Transverse colon (tissue), 4 donors: ENCODE measurements around the gene SLC35B2.

ENCODE experiments used
- CTCF ChIP-seq, 5 experiments: fragments of 200-600 bp in 3 of 5; fragments of 450-650 bp in 2 of 5; sonication (generic) in 3 of 5; IDR thresholded peaks; 1 replicate in 2 of 5; 2 replicates in 3 of 5; pipeline ENCODE4 v1.5.1; 2016 to 2017; ENCODE audit warnings: antibody characterized with exemption in 5 of 5, inconsistent platforms in 3 of 5, mild to moderate bottlenecking in 2 of 5, moderate library complexity in 1 of 5
- POLR2A ChIP-seq: fragments of 450-650 bp; IDR thresholded peaks from one replicate; pipeline ENCODE4 v1.6.1; 2016; ENCODE audit warnings: antibody characterized with exemption, mild to moderate bottlenecking, moderate library complexity
- POLR2AphosphoS5 ChIP-seq, 3 donors: sonication (generic); formaldehyde crosslinking; IDR thresholded peaks; one replicate each; pipeline ENCODE4 v1.6.1; 2016; ENCODE audit warnings: antibody characterized with exemption in 3 of 3

- TF ChIP-seq POLR2A, result peak; percentile 7
- TF ChIP-seq CTCF (IDR thresholded peaks at IDR 0.05), result no peak
- no peak for TF ChIP-seq POLR2AphosphoS5 (IDR thresholded peaks at IDR 0.05)
Measured at GRCh38 chr6:44257753-44258324, 511 bp upstream of the SLC35B2 start.
